HepG2 (cell line): ENCODE measurements around the gene GUSB.

ENCODE experiments used
- ARHGAP35 ChIP-seq: sonication (generic); formaldehyde crosslinking; IDR thresholded peaks from 2 replicates; pipeline ENCODE4 v1.9.0; 2022; ENCODE audit warnings: mild to moderate bottlenecking, inconsistent platforms, moderate library complexity, missing genetic modification reagents, borderline replicate concordance
- CTCF ChIP-seq: sonication (generic); formaldehyde crosslinking; IDR thresholded peaks from 2 replicates; pipeline ENCODE4 v1.5.0; 2020; ENCODE audit warnings: mild to moderate bottlenecking, missing genetic modification reagents, moderate library complexity
- ERF ChIP-seq: IDR thresholded peaks from 2 replicates; pipeline ENCODE4 v1.6.1; 2018; ENCODE audit warnings: missing biosample characterization, missing genetic modification reagents
- ESRRA ChIP-seq: sonication (generic); formaldehyde crosslinking; IDR thresholded peaks from 2 replicates; pipeline ENCODE4 v1.5.1; 2020; ENCODE audit warnings: mild to moderate bottlenecking, low read depth, missing genetic modification reagents
- FOXA1 ChIP-seq, 2 experiments: fragments of 450-650 bp in 1 of 2; sonication (generic) in 1 of 2; formaldehyde crosslinking in 1 of 2; IDR thresholded peaks; 2 replicates each; pipeline versions ENCODE4 v1.4.0 to v1.6.1; 2016 to 2020; ENCODE audit warnings: missing genetic modification reagents in 1 of 2
- POLR2A ChIP-seq, 2 experiments: IDR thresholded peaks; 2 replicates each; pipeline ENCODE4 v1.6.1; 2011; ENCODE audit warnings: low read depth in 2 of 2, low read length in 2 of 2, mild to moderate bottlenecking in 1 of 2, moderate library complexity in 1 of 2; ENCODE audit not compliant: insufficient read depth in 1 of 2
- RAD21 ChIP-seq: fragments of 450-650 bp; formaldehyde crosslinking; IDR thresholded peaks from 2 replicates; pipeline ENCODE4 v1.5.0; 2020; ENCODE audit warnings: mild to moderate bottlenecking
- ZNF205 ChIP-seq: IDR thresholded peaks from 2 replicates; pipeline ENCODE4 v1.6.1; 2018; ENCODE audit warnings: missing biosample characterization, missing genetic modification reagents
- ZNF740 ChIP-seq: sonication (generic); formaldehyde crosslinking; IDR thresholded peaks from 2 replicates; pipeline ENCODE4 v1.4.0; 2020; ENCODE audit warnings: missing genetic modification reagents

- TF ChIP-seq CTCF (CRISPR knock-in tag) (no peak), ARHGAP35 (no peak), RAD21 (no peak), ZNF740 (no peak), ERF (CRISPR knock-in tag) (no peak), ESRRA (CRISPR knock-in tag) (no peak), FOXA1 (IDR thresholded peaks at IDR 0.05) (no peak), FOXA1 (CRISPR knock-in tag; IDR thresholded peaks at IDR 0.05) (no peak), POLR2A (IDR thresholded peaks at IDR 0.05; ENCODE audit: insufficient read depth in 1 of 2, low read depth in 2 of 2, low read length in 2 of 2) (no peak), ZNF205 (no peak)
Measured at GRCh38 chr7:65937296-65937695, 44.7 kb downstream of the GUSB start.
